HepG2 (cell line): ENCODE data around the gene JUND.

Source experiments
- CEBPB ChIP-seq: IDR thresholded peaks from 2 replicates; pipeline ENCODE4 v1.6.1; 2011; ENCODE audit warnings: low read depth, low read length, improper control_type of control experiment, borderline replicate concordance
- ELF1 ChIP-seq: sonication (generic); formaldehyde crosslinking; IDR thresholded peaks from 2 replicates; pipeline ENCODE4 v1.4.0; 2020; ENCODE audit warnings: missing genetic modification reagents
- ETV6 ChIP-seq: sonication (generic); formaldehyde crosslinking; conservative IDR thresholded peaks from 2 replicates; pipeline ENCODE4 v1.4.0; 2020; ENCODE audit warnings: missing genetic modification reagents
- MIER3 ChIP-seq: IDR thresholded peaks from 2 replicates; pipeline ENCODE4 v1.6.1; 2016; ENCODE audit warnings: missing compliant biosample characterization, borderline replicate concordance
- NR3C1 ChIP-seq: sonication (generic); formaldehyde crosslinking; IDR thresholded peaks from 2 replicates; pipeline ENCODE4 v1.4.0; 2020; ENCODE audit warnings: missing genetic modification reagents
- POLR2A ChIP-seq, 2 experiments: IDR thresholded peaks; 2 replicates each; pipeline ENCODE4 v1.6.1; 2011; ENCODE audit warnings: low read depth in 2 of 2, low read length in 2 of 2, mild to moderate bottlenecking in 1 of 2, moderate library complexity in 1 of 2; ENCODE audit not compliant: insufficient read depth in 1 of 2
- RFX1 ChIP-seq: fragments of 450-650 bp; IDR thresholded peaks from 2 replicates; pipeline ENCODE4 v1.6.1; 2017
- SMC3 ChIP-seq: IDR thresholded peaks from 2 replicates; pipeline ENCODE4 v1.6.1; 2011; ENCODE audit warnings: low read length, improper control_type of control experiment
- SP140L ChIP-seq: sonication (generic); formaldehyde crosslinking; IDR thresholded peaks from 2 replicates; pipeline ENCODE4 v1.4.0; 2020; ENCODE audit warnings: missing genetic modification reagents, borderline replicate concordance
- TF ChIP-seq, protein P1 (sequence below): sonication (generic); formaldehyde crosslinking; IDR thresholded peaks from 2 replicates; pipeline ENCODE4 v1.5.0; 2020; ENCODE audit warnings: missing genetic modification reagents
- TF ChIP-seq, protein P2 (sequence below): sonication (generic); formaldehyde crosslinking; IDR thresholded peaks from 2 replicates; pipeline ENCODE4 v1.9.0; 2021; ENCODE audit warnings: missing genetic modification reagents, borderline replicate concordance
- TF ChIP-seq, protein P3 (sequence below): sonication (generic); formaldehyde crosslinking; IDR thresholded peaks from 2 replicates; pipeline ENCODE4 v1.4.0; 2020; ENCODE audit warnings: missing genetic modification reagents
- TF ChIP-seq, protein P4 (sequence below): sonication (generic); formaldehyde crosslinking; IDR thresholded peaks from 2 replicates; pipeline ENCODE4 v1.4.0; 2020; ENCODE audit warnings: missing genetic modification reagents

DNA sequence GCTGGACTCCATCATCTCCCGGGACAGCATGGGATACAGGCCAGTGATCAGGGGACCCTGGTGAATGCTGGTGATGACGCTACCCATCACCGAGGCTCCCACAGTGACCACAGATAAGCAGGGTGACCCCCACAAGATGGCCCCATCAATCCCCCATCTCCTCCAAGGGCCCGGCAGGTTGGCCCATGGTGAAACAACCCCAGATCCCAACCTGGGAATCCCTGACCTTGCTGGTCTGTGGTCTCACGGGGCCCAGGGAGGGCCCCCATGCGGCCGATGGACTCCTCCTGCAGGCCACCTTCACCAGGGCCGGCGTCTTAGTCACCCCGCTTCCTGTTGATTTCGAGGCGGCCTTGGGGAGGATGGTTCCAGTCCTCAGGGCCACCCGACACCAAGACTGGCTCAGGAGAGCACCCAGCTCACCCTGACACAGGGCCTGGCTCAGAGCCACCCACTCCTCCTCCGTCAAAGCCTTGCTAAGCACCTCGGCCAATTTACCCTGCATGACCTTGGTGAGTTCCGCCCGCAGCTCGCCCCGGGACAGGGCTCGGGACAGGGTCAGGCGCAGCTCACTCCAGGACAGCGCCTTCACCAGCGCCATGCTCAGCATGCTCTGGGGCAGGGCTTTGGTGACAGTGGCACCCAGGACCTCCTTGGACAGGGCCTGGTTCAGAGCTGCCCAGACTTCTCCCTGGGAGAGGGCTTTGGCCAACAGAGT is 17.1 kb downstream of the JUND start:
- TF ChIP-seq SMC3 (no peak), MIER3 (CRISPR knock-in tag) (no peak), POLR2A (IDR thresholded peaks at IDR 0.05; ENCODE audit: insufficient read depth in 1 of 2, low read depth in 2 of 2, low read length in 2 of 2) (no peak), SP140L (no peak), ELF1 (CRISPR knock-in tag) (no peak), NR3C1 (CRISPR knock-in tag) (no peak), RFX1 (no peak), CEBPB (no peak), ETV6 (CRISPR knock-in tag) (no peak)
- TF ChIP-seq, protein P1, sequence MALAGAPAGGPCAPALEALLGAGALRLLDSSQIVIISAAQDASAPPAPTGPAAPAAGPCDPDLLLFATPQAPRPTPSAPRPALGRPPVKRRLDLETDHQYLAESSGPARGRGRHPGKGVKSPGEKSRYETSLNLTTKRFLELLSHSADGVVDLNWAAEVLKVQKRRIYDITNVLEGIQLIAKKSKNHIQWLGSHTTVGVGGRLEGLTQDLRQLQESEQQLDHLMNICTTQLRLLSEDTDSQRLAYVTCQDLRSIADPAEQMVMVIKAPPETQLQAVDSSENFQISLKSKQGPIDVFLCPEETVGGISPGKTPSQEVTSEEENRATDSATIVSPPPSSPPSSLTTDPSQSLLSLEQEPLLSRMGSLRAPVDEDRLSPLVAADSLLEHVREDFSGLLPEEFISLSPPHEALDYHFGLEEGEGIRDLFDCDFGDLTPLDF (CRISPR knock-in tag) = no peak
- TF ChIP-seq, protein P2, sequence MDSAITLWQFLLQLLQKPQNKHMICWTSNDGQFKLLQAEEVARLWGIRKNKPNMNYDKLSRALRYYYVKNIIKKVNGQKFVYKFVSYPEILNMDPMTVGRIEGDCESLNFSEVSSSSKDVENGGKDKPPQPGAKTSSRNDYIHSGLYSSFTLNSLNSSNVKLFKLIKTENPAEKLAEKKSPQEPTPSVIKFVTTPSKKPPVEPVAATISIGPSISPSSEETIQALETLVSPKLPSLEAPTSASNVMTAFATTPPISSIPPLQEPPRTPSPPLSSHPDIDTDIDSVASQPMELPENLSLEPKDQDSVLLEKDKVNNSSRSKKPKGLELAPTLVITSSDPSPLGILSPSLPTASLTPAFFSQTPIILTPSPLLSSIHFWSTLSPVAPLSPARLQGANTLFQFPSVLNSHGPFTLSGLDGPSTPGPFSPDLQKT = no peak
- TF ChIP-seq, protein P3, sequence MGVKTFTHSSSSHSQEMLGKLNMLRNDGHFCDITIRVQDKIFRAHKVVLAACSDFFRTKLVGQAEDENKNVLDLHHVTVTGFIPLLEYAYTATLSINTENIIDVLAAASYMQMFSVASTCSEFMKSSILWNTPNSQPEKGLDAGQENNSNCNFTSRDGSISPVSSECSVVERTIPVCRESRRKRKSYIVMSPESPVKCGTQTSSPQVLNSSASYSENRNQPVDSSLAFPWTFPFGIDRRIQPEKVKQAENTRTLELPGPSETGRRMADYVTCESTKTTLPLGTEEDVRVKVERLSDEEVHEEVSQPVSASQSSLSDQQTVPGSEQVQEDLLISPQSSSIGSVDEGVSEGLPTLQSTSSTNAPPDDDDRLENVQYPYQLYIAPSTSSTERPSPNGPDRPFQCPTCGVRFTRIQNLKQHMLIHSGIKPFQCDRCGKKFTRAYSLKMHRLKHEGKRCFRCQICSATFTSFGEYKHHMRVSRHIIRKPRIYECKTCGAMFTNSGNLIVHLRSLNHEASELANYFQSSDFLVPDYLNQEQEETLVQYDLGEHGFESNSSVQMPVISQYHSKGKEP (CRISPR knock-in tag) = no peak
- TF ChIP-seq, protein P4, sequence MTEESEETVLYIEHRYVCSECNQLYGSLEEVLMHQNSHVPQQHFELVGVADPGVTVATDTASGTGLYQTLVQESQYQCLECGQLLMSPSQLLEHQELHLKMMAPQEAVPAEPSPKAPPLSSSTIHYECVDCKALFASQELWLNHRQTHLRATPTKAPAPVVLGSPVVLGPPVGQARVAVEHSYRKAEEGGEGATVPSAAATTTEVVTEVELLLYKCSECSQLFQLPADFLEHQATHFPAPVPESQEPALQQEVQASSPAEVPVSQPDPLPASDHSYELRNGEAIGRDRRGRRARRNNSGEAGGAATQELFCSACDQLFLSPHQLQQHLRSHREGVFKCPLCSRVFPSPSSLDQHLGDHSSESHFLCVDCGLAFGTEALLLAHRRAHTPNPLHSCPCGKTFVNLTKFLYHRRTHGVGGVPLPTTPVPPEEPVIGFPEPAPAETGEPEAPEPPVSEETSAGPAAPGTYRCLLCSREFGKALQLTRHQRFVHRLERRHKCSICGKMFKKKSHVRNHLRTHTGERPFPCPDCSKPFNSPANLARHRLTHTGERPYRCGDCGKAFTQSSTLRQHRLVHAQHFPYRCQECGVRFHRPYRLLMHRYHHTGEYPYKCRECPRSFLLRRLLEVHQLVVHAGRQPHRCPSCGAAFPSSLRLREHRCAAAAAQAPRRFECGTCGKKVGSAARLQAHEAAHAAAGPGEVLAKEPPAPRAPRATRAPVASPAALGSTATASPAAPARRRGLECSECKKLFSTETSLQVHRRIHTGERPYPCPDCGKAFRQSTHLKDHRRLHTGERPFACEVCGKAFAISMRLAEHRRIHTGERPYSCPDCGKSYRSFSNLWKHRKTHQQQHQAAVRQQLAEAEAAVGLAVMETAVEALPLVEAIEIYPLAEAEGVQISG = no peak
